Measurements from ENCODE around the gene CRELD1. TPM values are rescaled to one million over a fixed set of nuclear protein-coding genes. Genes with fewer than 3 reads are reported as not detected.

Gene CRELD1
- total RNA-seq, 1 experiment from 2014 or later: 15.5 TPM

DNA sequence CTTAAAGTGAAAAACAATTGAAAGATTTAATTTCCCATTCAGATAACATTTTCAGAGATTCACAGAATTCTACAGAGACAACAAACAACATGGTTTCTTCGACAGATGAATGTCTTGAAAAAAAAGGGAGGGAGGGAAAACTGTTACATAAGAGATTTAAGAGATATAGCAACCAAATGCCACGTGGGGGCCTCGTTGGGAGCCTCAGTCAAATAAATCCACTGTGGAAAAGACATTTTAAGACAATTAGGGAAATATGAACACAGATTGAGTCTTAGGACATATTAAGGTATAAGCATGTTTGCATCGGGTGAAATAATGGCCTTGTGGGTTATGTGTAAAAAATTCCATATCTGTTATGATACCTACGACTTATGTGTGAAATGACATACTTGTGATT, 23.6 kb downstream of the CRELD1 start:
- no peaks in the 10 kb centered on the region for H3K36me3 Mint-ChIP-seq (ENCODE audit: insufficient read depth in 1 of 3, low read depth in 3 of 3)
- Histone ChIP-seq H4K8ac (replicated peaks; ENCODE audit: insufficient read length, low read depth, low read length) (no peak overlapping the region), H4K5ac (ENCODE audit: insufficient read length, low read depth, low read length) (no peak overlapping the region), H3K14ac (ENCODE audit: insufficient read depth, low read length) (no peak overlapping the region), H4K91ac (ENCODE audit: insufficient read length, low read depth, low read length) (no peak overlapping the region), H3K18ac (ENCODE audit: insufficient read length, low read depth, low read length) (no peak overlapping the region), H2BK5ac (ENCODE audit: insufficient read length, low read length) (no peak overlapping the region), H3K9ac (ENCODE audit: extremely low read depth, insufficient read length, low read length) (no peak overlapping the region), H4K20me1 (ENCODE audit: control insufficient read depth, insufficient read depth, insufficient read length) (no peaks in the 10 kb centered on the region), H2BK20ac (ENCODE audit: low read depth, low read length, poor library complexity, severe bottlenecking) (no peak overlapping the region), H3K4ac (ENCODE audit: low read depth, low read length) (no peak overlapping the region), H3T11ph (ENCODE audit: low read length) (no peak overlapping the region), H2AK5ac (ENCODE audit: insufficient read length, low read length) (no peak overlapping the region), H3K79me2 (ENCODE audit: insufficient read depth, low read length) (no peaks in the 10 kb centered on the region), H2AFZ (ENCODE audit: low read length) (no peak overlapping the region), H3K23ac (ENCODE audit: insufficient read length, low read depth, low read length) (no peak overlapping the region), H3K4me1 (ENCODE audit: insufficient read depth, low read length) (peaks cover 3% of the 10 kb centered on the region; the same call in 1 of the 2 replicates), H3K9me3 (ENCODE audit: control insufficient read depth, low read depth, low read length) (no peaks in the 10 kb centered on the region), H3K79me1 (ENCODE audit: insufficient read depth, low read depth, low read length, poor library complexity, severe bottlenecking) (no peaks in the 10 kb centered on the region), H2BK12ac (ENCODE audit: insufficient read length, low read depth, low read length) (no peak overlapping the region), H3K27ac (ENCODE audit: insufficient read length, low read depth, low read length) (no peak overlapping the region), H3K23me2 (ENCODE audit: insufficient read length, low read depth, low read length, poor library complexity, severe bottlenecking) (no peaks in the 10 kb centered on the region), H3K27me3 (ENCODE audit: insufficient read depth, low read length) (no peaks in the 10 kb centered on the region; the same call in 1 of the 2 replicates), H2BK15ac (ENCODE audit: low read depth, low read length) (no peak overlapping the region), H3K4me2 (ENCODE audit: insufficient read depth, insufficient read length, low read length) (no peak overlapping the region), H3K56ac (ENCODE audit: insufficient read length, low read depth, low read length) (no peak overlapping the region), H2BK120ac (ENCODE audit: low read depth, low read length, poor library complexity, severe bottlenecking) (no peak overlapping the region)
- peaks cover 46% of the 10 kb centered on the region for H3K27me3 Mint-ChIP-seq (ENCODE audit: low read depth)
- no peak overlapping the region for H3K4me3 Mint-ChIP-seq
- H3K27ac Mint-ChIP-seq: no peak overlapping the region
- DNase-seq: peak; percentile 1
- H3K9me3 Mint-ChIP-seq: no peaks in the 10 kb centered on the region
- WGBS (ENCODE audit: extremely low coverage, insufficient read length, low lambda C conversion rate): no CpG with 5 or more reads among the region's 5 CpGs
- H3K4me1 Mint-ChIP-seq: peaks cover 24 to 31% of the 10 kb centered on the region in 2 experiments
- TF ChIP-seq, protein P1, sequence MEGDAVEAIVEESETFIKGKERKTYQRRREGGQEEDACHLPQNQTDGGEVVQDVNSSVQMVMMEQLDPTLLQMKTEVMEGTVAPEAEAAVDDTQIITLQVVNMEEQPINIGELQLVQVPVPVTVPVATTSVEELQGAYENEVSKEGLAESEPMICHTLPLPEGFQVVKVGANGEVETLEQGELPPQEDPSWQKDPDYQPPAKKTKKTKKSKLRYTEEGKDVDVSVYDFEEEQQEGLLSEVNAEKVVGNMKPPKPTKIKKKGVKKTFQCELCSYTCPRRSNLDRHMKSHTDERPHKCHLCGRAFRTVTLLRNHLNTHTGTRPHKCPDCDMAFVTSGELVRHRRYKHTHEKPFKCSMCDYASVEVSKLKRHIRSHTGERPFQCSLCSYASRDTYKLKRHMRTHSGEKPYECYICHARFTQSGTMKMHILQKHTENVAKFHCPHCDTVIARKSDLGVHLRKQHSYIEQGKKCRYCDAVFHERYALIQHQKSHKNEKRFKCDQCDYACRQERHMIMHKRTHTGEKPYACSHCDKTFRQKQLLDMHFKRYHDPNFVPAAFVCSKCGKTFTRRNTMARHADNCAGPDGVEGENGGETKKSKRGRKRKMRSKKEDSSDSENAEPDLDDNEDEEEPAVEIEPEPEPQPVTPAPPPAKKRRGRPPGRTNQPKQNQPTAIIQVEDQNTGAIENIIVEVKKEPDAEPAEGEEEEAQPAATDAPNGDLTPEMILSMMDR (conservative IDR thresholded peaks at IDR 0.05): peak; percentile 39; the same call in 2 of the 3 replicates
